ENCODE results near the gene LINGO3.

- TF ChIP-seq, protein P1, sequence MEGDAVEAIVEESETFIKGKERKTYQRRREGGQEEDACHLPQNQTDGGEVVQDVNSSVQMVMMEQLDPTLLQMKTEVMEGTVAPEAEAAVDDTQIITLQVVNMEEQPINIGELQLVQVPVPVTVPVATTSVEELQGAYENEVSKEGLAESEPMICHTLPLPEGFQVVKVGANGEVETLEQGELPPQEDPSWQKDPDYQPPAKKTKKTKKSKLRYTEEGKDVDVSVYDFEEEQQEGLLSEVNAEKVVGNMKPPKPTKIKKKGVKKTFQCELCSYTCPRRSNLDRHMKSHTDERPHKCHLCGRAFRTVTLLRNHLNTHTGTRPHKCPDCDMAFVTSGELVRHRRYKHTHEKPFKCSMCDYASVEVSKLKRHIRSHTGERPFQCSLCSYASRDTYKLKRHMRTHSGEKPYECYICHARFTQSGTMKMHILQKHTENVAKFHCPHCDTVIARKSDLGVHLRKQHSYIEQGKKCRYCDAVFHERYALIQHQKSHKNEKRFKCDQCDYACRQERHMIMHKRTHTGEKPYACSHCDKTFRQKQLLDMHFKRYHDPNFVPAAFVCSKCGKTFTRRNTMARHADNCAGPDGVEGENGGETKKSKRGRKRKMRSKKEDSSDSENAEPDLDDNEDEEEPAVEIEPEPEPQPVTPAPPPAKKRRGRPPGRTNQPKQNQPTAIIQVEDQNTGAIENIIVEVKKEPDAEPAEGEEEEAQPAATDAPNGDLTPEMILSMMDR (IDR thresholded peaks at IDR 0.05 in 8 of 11, conservative IDR thresholded peaks at IDR 0.05 in 3 of 11), result no peak
- no peak for TF ChIP-seq POLR2A (IDR thresholded peaks at IDR 0.05)
These were observed 5.4 kb downstream of the LINGO3 start for GRCh38 chr19:2302319-2303210.

Measured in spleen (tissue), 7 donors.